ENCODE results near the gene NXPH3. TPM values are rescaled to one million over a fixed set of nuclear protein-coding genes. Genes with fewer than 3 reads are reported as not detected.

Gene NXPH3
- total RNA-seq, 1 experiment from 2014 or later, result not detected

- DNase-seq (ENCODE audit: low spot score), result no peak
These were observed 15.2 kb downstream of the NXPH3 start for GRCh38 chr17:49590874-49591273.

GRCh38 chr17:49592263-49592662 is 16.6 kb downstream of the NXPH3 start:
- DNase-seq (ENCODE audit: low spot score), result no peak

- no peak for DNase-seq (ENCODE audit: low spot score)
These were observed 19.7 kb downstream of the NXPH3 start for GRCh38 chr17:49595328-49595727.

- no peak for DNase-seq (ENCODE audit: low spot score)
These were observed 20.3 kb downstream of the NXPH3 start for GRCh38 chr17:49595980-49596379.

GRCh38 chr17:49596613-49597244 is 21.1 kb downstream of the NXPH3 start:
- DNase-seq (ENCODE audit: low spot score), result no peak

GRCh38 chr17:49597436-49597835 is 21.8 kb downstream of the NXPH3 start:
- no peak for DNase-seq (ENCODE audit: low spot score)

- no peak for DNase-seq (ENCODE audit: low spot score)
These were observed 22.4 kb downstream of the NXPH3 start for GRCh38 chr17:49597928-49598655.

GRCh38 chr17:49598918-49599317 is 23.2 kb downstream of the NXPH3 start:
- no peak for DNase-seq (ENCODE audit: low spot score)

GRCh38 chr17:49600949-49601348 is 25.3 kb downstream of the NXPH3 start:
- DNase-seq (ENCODE audit: low spot score), result no peak

- no peak for DNase-seq (ENCODE audit: low spot score)
These were observed 27.1 kb downstream of the NXPH3 start for GRCh38 chr17:49602783-49603182.

- no peak for DNase-seq (ENCODE audit: low spot score)
These were observed 27.6 kb downstream of the NXPH3 start for GRCh38 chr17:49603238-49603637.

- no peak for DNase-seq (ENCODE audit: low spot score)
These were observed 28.0 kb downstream of the NXPH3 start for GRCh38 chr17:49603720-49604119.

GRCh38 chr17:49604314-49604869 is 28.7 kb downstream of the NXPH3 start:
- DNase-seq (ENCODE audit: low spot score), result no peak

GRCh38 chr17:49610883-49611584 is 35.4 kb downstream of the NXPH3 start:
- no peak for DNase-seq (ENCODE audit: low spot score)

- DNase-seq (ENCODE audit: low spot score), result no peak
These were observed 37.1 kb downstream of the NXPH3 start for GRCh38 chr17:49612726-49613125.

- no peak for DNase-seq (ENCODE audit: low spot score)
These were observed 37.6 kb downstream of the NXPH3 start for GRCh38 chr17:49613182-49613800.

GRCh38 chr17:49616086-49616485 is 40.4 kb downstream of the NXPH3 start:
- no peak for DNase-seq (ENCODE audit: low spot score)

- no peak for DNase-seq (ENCODE audit: low spot score)
These were observed 41.0 kb downstream of the NXPH3 start for GRCh38 chr17:49616601-49617131.

GRCh38 chr17:49618028-49618611 is 42.4 kb downstream of the NXPH3 start:
- no peak for DNase-seq (ENCODE audit: low spot score)

GRCh38 chr17:49621420-49621819 is 45.7 kb downstream of the NXPH3 start:
- DNase-seq (ENCODE audit: low spot score), result no peak

GRCh38 chr17:49621946-49622529 is 46.4 kb downstream of the NXPH3 start:
- no peak for DNase-seq (ENCODE audit: low spot score)
